NCI-H1092 (cell line): ENCODE measurements around the gene MAP4.
"Not testable (repeated sequence)": the region's sequence is repeated elsewhere in the genome, so short reads cannot be mapped to it uniquely, and the experiment has no call there.

Experiments used
- DNase-seq: peaks from one replicate; lab custom pipeline; 2025; lab: John Stamatoyannopoulos, UW

The MAP4 gene

DNA sequence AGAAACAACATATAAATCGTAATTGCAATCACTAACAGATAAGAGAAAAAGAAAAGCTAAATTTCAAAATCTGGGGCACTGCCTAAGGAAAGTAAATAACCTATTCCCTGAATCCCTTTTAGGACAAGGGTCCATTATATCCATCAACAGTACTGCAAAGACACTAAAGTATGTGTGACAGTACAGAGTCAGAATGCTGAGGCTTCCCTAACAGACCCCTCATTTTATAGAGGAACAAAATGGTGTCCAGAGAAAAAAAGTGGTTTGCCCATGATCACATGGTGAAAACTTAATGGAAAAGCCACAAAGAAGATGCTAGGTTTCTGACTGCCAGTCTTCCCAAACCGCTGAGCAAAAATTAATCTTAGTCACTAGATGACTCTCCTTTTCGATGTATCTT lies 119.5 kb downstream of the MAP4 start:
- DNase-seq, result no peak

- DNase-seq, result no peak
Measured at GRCh38 chr3:47895241-47895640, 121.0 kb downstream of the MAP4 start.

DNA sequence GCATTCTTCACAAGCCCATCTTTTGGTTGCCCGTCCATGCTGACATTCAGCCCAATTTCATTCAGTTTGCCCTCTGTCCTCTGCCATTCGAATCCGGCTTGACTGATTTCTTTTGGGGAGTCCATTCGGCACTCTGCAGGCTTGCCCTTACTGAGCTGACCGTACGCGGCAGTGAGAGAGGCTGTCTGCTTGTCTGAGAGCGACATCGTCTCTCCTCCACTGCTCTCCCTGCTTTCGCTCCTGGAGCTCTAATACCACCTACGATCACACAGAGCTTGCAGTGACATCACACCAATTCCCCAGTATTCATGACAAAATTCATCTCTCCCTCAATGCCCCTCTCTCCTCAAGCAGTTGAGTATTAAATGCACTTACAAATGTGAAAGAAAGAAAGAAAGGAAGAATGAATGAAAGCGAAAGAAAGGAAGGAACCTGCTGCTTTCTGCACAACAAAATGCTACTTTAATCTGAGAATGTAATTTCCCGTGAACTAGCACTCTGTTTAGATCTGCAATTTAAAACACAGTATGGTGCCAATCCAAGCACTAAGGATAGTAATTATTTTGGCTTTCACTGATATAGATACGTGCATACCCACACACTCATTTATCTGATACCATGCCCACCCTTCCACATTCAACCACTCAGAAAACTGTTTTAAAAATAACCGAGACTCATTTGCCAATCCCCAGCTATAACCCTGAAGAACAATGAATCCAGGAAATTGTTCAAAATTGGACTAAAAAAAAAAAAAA lies 123.8 kb downstream of the MAP4 start:
- no peak for DNase-seq

DNA sequence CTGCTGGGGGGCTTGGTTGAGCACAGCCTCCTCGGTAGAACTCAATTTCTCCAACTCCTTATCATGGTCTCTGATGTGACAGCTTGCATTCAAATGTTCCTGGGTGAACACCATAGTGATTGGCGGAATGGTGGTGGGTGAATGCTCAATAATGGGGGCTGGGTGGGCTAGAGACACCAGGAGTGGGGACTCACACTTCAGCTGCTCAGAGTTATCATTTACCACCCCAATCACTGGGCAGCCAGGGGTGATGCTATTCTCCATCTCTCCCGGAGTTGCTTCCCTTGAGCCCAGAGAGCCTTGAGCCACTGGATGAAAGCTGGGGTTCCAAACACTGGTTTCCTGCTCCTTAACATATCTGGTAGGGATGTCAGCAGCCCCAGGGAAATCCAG lies 124.6 kb downstream of the MAP4 start:
- DNase-seq, result no peak

- DNase-seq, result no peak
Measured at GRCh38 chr3:47890828-47891612, 125.2 kb downstream of the MAP4 start.

- DNase-seq, result no peak
Measured at GRCh38 chr3:47890126-47890827, 125.9 kb downstream of the MAP4 start.

GRCh38 chr3:47888986-47889757 lies 127.0 kb downstream of the MAP4 start:
- DNase-seq, result no peak

GRCh38 chr3:47887991-47888390 lies 128.2 kb downstream of the MAP4 start:
- not testable (repeated sequence) for DNase-seq

- DNase-seq, result no peak
Measured at GRCh38 chr3:47885168-47885567, 131.0 kb downstream of the MAP4 start.

GRCh38 chr3:47884603-47885002 lies 131.6 kb downstream of the MAP4 start:
- no peak for DNase-seq

DNA sequence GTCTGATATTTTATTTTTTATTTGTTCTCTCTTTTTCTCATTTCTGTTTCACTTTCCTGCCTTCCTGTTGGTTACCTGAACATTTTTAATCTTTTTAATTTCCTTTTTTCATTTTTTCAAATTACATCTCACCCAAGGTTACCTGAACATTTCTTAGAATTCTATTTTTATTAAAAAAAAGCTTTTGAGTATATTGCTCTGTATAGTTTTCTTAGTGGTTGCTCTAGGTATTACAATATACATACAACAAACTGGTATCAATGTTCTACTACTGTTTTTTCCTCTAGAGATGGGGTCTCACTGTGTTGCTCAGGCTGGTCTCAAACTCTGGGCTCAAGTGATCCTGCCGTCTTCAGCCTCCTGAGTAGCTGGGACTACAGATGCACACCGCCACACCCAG lies 133.9 kb downstream of the MAP4 start:
- no peak for DNase-seq

GRCh38 chr3:47877719-47878118 lies 138.5 kb downstream of the MAP4 start:
- DNase-seq, result no peak

- no peak for DNase-seq
Measured at GRCh38 chr3:47877290-47877689, 138.9 kb downstream of the MAP4 start.

DNA sequence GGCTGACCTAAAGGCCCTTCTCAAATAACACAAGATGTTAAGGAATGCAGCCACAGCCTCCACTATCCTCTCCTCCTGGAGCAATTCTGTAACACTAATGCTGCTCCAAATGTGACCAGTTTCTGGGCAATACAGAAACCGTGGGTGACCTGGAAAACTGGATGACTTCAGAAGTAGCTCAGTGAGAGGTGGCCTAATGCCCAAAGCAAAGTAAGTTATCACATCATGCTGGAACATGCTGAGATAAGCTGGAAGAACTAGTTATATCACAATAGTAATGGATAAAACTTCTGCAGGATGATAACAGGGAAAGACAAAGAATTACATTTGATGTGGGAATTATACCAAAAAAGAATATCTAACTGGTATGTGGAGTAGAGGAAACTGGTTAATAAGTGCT lies 141.3 kb downstream of the MAP4 start:
- no peak for DNase-seq

- no peak for DNase-seq
Measured at GRCh38 chr3:47874438-47874837, 141.8 kb downstream of the MAP4 start.

GRCh38 chr3:47872916-47873315 lies 143.3 kb downstream of the MAP4 start:
- DNase-seq, result no peak

DNA sequence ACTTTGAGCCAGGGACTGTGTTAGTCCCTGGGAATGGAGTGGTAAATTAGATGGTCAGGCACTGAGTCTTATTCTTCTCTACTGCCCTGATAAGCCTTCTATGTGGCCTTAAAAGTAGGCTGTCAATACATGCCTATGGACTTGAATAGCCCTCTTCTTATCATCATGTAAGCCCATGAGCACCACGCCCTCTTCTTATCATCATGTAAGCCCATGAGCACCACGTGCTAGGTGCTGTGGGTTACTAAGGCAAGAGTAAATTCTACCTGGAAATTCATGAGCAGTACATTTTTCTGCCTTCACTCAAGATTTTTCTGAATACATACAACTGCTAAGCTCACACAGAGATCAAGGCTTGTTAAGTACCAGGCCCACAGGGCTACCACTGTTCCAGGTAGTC lies 144.8 kb downstream of the MAP4 start:
- no peak for DNase-seq

- DNase-seq, result no peak
Measured at GRCh38 chr3:47870702-47871260, 145.4 kb downstream of the MAP4 start.

DNA sequence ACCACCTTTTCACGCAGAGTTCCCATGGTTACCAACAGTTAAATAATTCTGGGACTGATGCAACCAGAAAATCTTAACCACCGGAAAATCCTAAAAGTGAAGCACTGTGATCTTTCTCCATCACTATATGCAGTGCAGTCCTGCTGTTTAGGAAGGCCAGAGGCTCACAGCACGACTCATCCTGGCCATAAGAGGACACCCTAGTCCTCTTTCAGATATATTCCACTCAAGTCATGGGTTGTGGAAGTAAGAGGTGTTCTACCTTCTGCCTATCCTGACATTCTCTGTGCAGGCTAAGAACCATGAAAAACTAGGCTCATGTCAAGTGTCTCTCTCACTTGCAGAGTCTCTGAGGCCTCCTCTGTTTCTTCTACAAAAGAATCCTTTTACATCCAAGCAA lies 146.1 kb downstream of the MAP4 start:
- no peak for DNase-seq

- DNase-seq, result no peak
Measured at GRCh38 chr3:47868306-47868705, 147.9 kb downstream of the MAP4 start.

- no peak for DNase-seq
Measured at GRCh38 chr3:47867451-47868044, 148.7 kb downstream of the MAP4 start.
